HEK293 (cell line): ENCODE data around the gene ITGB8.

Experiments
- CTCF ChIA-PET: fragments of 350-600 bp; formaldehyde crosslinking; extraction: SDS; loops from one replicate; lab custom pipeline; 2021; ENCODE audit warnings: antibody characterized with exemption; lab: Yijun Ruan, JAX
- POLR2A ChIA-PET: fragments of 300-600 bp; formaldehyde crosslinking; extraction: SDS; loops from one replicate; lab custom pipeline; 2020; ENCODE audit warnings: antibody characterized with exemption, inconsistent platforms; lab: Yijun Ruan, JAX
- H3K27ac ChIP-seq: fragments of 200-500 bp; sonication (Bioruptor generic); 2 replicates; pipeline ENCODE4 v1.5.1; 2014; ENCODE audit warnings: low read depth, low read length, control low read depth, inconsistent platforms; ENCODE audit errors: extremely low read depth
- H3K36me3 ChIP-seq, 2 experiments: fragments of 200-500 bp in 1 of 2; sonication (Bioruptor generic) in 1 of 2; 1 replicate in 1 of 2; 2 replicates in 1 of 2; pipeline ENCODE4 v1.5.1; 2014 to 2017; ENCODE audit warnings: inconsistent platforms in 2 of 2, low read length in 2 of 2; ENCODE audit not compliant: control insufficient read depth in 2 of 2, insufficient read depth in 1 of 2
- H3K4me1 ChIP-seq: fragments of 200-500 bp; sonication (Bioruptor generic); 2 replicates; pipeline ENCODE4 v1.5.1; 2014; ENCODE audit warnings: mild to moderate bottlenecking, low read length, inconsistent platforms; ENCODE audit not compliant: control insufficient read depth, insufficient read depth
- H3K4me3 ChIP-seq: 2 replicates; pipeline ENCODE4 v1.5.1; 2011; ENCODE audit warnings: low read depth, mild to moderate bottlenecking, control low read depth, low read length, moderate library complexity
- H3K9me3 ChIP-seq: fragments of 200-500 bp; sonication (Bioruptor generic); 2 replicates; pipeline ENCODE4 v1.5.1; 2014; ENCODE audit warnings: low read depth, low read length, inconsistent platforms; ENCODE audit not compliant: control insufficient read depth, insufficient read depth
- GLIS2 ChIP-seq: fragments of 450-650 bp; formaldehyde crosslinking; IDR thresholded peaks from 2 replicates; pipeline ENCODE4 v1.5.1; 2016; ENCODE audit warnings: missing biosample characterization, missing genetic modification characterization
- KLF17 ChIP-seq: fragments of 450-650 bp; formaldehyde crosslinking; IDR thresholded peaks from 2 replicates; pipeline ENCODE4 v1.5.1; 2016; ENCODE audit warnings: missing biosample characterization, missing genetic modification characterization
- MYNN ChIP-seq: fragments of 450-650 bp; formaldehyde crosslinking; IDR thresholded peaks from 2 replicates; pipeline ENCODE4 v1.5.1; 2016; ENCODE audit warnings: missing biosample characterization, missing genetic modification characterization, borderline replicate concordance
- RBAK ChIP-seq: fragments of 450-650 bp; formaldehyde crosslinking; IDR thresholded peaks from 2 replicates; pipeline ENCODE4 v1.5.1; 2016; ENCODE audit warnings: missing biosample characterization, missing genetic modification characterization
- SP3 ChIP-seq: fragments of 450-650 bp; formaldehyde crosslinking; IDR thresholded peaks from 2 replicates; pipeline ENCODE4 v1.5.1; 2016; ENCODE audit warnings: missing biosample characterization, missing genetic modification characterization
- WT1 ChIP-seq: fragments of 450-650 bp; formaldehyde crosslinking; IDR thresholded peaks from 2 replicates; pipeline ENCODE4 v1.5.1; 2016; ENCODE audit warnings: missing biosample characterization, missing genetic modification characterization
- ZBTB11 ChIP-seq: fragments of 450-650 bp; formaldehyde crosslinking; conservative IDR thresholded peaks from 2 replicates; pipeline ENCODE4 v1.5.1; 2016; ENCODE audit warnings: low read depth, missing biosample characterization, missing genetic modification characterization
- ZFP37 ChIP-seq: fragments of 450-650 bp; formaldehyde crosslinking; IDR thresholded peaks from 2 replicates; pipeline ENCODE4 v1.5.1; 2016; ENCODE audit warnings: missing biosample characterization, missing genetic modification characterization
- ZFP41 ChIP-seq: fragments of 450-650 bp; formaldehyde crosslinking; IDR thresholded peaks from 2 replicates; pipeline ENCODE4 v1.5.1; 2016; ENCODE audit warnings: missing biosample characterization, missing genetic modification characterization, borderline replicate concordance
- ZNF157 ChIP-seq: fragments of 450-650 bp; formaldehyde crosslinking; IDR thresholded peaks from 2 replicates; pipeline ENCODE4 v1.5.1; 2016; ENCODE audit warnings: missing biosample characterization, missing genetic modification characterization
- ZNF175 ChIP-seq: fragments of 450-650 bp; formaldehyde crosslinking; IDR thresholded peaks from 2 replicates; pipeline ENCODE4 v1.5.1; 2016; ENCODE audit warnings: missing biosample characterization, missing genetic modification characterization
- ZNF391 ChIP-seq: fragments of 450-650 bp; formaldehyde crosslinking; IDR thresholded peaks from 2 replicates; pipeline ENCODE4 v1.5.1; 2016; ENCODE audit warnings: low read depth, missing biosample characterization, missing genetic modification characterization, borderline replicate concordance
- ZNF513 ChIP-seq: fragments of 450-650 bp; IDR thresholded peaks from 2 replicates; pipeline ENCODE4 v1.5.1; 2018; ENCODE audit warnings: missing biosample characterization, missing genetic modification characterization
- ZNF521 ChIP-seq: fragments of 450-650 bp; formaldehyde crosslinking; IDR thresholded peaks from 2 replicates; pipeline ENCODE4 v1.5.1; 2017; ENCODE audit warnings: missing biosample characterization, mild to moderate bottlenecking, missing genetic modification characterization
- ZNF558 ChIP-seq: fragments of 450-650 bp; formaldehyde crosslinking; IDR thresholded peaks from 2 replicates; pipeline ENCODE4 v1.5.1; 2016; ENCODE audit warnings: missing biosample characterization, missing genetic modification characterization
- ZNF571 ChIP-seq: fragments of 450-650 bp; formaldehyde crosslinking; IDR thresholded peaks from 2 replicates; pipeline ENCODE4 v1.5.0; 2017; ENCODE audit warnings: missing biosample characterization, missing genetic modification characterization
- ZNF654 ChIP-seq: fragments of 450-650 bp; formaldehyde crosslinking; IDR thresholded peaks from 2 replicates; pipeline ENCODE4 v1.5.1; 2016; ENCODE audit warnings: low read depth, missing biosample characterization, missing genetic modification characterization
- ZSCAN16 ChIP-seq: fragments of 450-650 bp; formaldehyde crosslinking; IDR thresholded peaks from 2 replicates; pipeline ENCODE4 v1.5.1; 2016; ENCODE audit warnings: missing biosample characterization, missing genetic modification characterization
- ZXDB ChIP-seq: fragments of 450-650 bp; formaldehyde crosslinking; IDR thresholded peaks from 2 replicates; pipeline ENCODE4 v1.5.1; 2016; ENCODE audit warnings: missing biosample characterization, missing genetic modification characterization

ITGB8 gene

GRCh38 chr7:20402747-20403230, 72.1 kb downstream of the ITGB8 start:
- no peaks in the 10 kb centered on the region; the same call in 1 of the 2 replicates for H3K4me1 ChIP-seq
- H3K4me3 ChIP-seq, result no peak overlapping the region
- TF ChIP-seq ZSCAN16 (tag by site-specific recombination) (no peak), ZNF521 (tag by site-specific recombination) (no peak), ZNF654 (tag by site-specific recombination) (no peak), ZNF571 (no peak), ZNF175 (no peak)
- no peak overlapping the region for H3K27ac ChIP-seq
- no peaks in the 10 kb centered on the region for H3K9me3 ChIP-seq
- H3K36me3 ChIP-seq, result no peaks in the 10 kb centered on the region
- POLR2A ChIA-PET, result no interaction called here
- CTCF ChIA-PET, result interaction anchor here (1.5 to 1.6 kb wide), 2 partner anchors 11 to 13 kb away, joined by 4 to 5 read pairs; no protein-coding TSS in a partner anchor

GRCh38 chr7:20403331-20403730, 72.6 kb downstream of the ITGB8 start:
- Histone ChIP-seq H3K4me1 (no peaks in the 10 kb centered on the region; the same call in 1 of the 2 replicates), H3K9me3 (no peaks in the 10 kb centered on the region), H3K27ac (no peak overlapping the region), H3K4me3 (no peak overlapping the region), H3K36me3 (no peaks in the 10 kb centered on the region)
- TF ChIP-seq GLIS2 (tag by site-specific recombination), result no peak
- no peak for TF ChIP-seq ZNF558 (tag by site-specific recombination)
- no peak for TF ChIP-seq SP3 (tag by site-specific recombination)
- TF ChIP-seq ZXDB (tag by site-specific recombination), result no peak
- no peak for TF ChIP-seq ZBTB11 (tag by site-specific recombination)
- no peak for TF ChIP-seq MYNN (tag by site-specific recombination)
- TF ChIP-seq WT1, result no peak
- no peak for TF ChIP-seq ZNF513 (tag by site-specific recombination)
- no peak for TF ChIP-seq RBAK (tag by site-specific recombination)
- TF ChIP-seq ZNF391, result no peak
- TF ChIP-seq ZFP37, result no peak
- no peak for TF ChIP-seq KLF17 (tag by site-specific recombination)
- TF ChIP-seq ZFP41, result no peak
- TF ChIP-seq ZNF157 (tag by site-specific recombination), result no peak
- ChIA-PET CTCF (interaction anchor here (1.5 to 1.6 kb wide), 2 partner anchors 10 to 13 kb away, joined by 4 to 5 read pairs; no protein-coding TSS in a partner anchor), POLR2A (no interaction called here)
